ENCODE results near the gene ZNF93.
"Not testable (repeated sequence)": the region's sequence is repeated elsewhere in the genome, so short reads cannot be mapped to it uniquely, and the experiment has no call there.

Gene ZNF93

DNA sequence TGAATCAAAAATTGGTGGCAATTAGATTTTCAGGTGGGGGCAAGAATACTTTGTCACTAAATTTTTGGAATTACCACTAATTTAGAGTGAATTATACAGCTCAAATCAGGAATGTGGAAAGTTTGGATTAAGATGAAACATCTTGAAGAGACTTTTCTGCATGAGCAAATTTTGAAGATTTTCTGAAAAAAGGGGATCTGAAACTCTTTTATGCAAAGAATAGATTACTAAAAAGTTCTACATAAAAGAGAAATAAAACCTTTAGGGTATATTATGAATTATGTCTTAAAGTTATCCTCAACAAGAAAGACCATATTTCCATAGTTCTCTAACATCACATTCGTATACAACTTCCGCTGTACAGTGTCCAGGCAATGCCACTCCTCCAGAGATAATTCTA lies 36.7 kb downstream of the ZNF93 start:
- no peak for DNase-seq

DNA sequence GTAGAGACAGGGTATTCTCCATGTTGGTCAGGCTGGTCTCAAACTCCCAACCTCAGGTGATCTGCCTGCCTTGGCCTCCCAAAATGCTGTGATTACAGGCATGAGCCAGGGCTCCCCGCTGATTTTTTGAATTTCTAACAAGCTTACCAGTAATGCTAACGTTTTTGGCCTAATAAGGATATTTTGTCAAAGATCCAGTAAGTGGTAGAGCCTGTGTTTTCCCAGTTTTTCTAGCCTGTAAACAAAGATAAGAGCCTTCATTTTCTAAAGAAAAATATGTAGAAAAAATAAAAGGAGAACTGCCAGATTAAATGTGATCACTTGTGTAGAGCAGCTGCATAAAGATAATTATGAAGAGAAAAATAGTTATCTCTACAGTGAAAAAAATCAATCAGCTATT lies 37.7 kb downstream of the ZNF93 start:
- no peak for DNase-seq

DNA sequence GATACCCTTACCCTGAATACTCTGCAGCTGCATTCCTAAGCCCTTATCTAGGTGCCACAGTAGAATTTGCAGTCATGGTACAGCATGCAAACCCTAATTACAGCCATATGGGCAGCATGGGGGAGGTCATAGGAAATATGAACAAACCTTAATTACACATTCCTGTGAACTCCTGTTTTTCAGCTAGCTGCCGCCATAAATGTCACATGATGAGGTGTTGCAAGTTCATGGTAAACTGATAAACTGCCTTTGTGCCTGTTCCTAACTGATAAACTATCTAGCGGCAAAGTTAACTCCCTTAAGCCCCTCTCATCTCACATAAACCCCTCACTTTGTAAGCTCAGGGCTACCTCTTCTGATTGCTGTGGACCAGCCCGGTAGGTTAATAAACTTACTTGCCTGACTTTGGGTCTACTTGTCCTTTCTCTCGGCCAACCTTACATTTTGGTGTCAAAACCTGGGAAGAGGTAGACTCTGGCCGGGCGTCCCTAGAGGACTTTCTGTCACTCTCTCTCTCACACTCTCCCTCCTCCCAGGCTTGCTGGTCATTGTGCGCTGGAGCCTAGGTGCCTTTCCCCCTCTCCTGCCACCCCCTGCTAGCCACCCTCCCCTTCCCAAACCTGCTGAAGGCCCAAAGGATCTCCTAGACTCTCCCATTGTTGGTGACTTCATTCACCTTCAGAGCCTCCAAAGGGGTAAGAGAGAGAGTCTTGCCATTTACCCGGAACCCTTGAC lies 43.3 kb downstream of the ZNF93 start:
- DNase-seq: no peak

DNA sequence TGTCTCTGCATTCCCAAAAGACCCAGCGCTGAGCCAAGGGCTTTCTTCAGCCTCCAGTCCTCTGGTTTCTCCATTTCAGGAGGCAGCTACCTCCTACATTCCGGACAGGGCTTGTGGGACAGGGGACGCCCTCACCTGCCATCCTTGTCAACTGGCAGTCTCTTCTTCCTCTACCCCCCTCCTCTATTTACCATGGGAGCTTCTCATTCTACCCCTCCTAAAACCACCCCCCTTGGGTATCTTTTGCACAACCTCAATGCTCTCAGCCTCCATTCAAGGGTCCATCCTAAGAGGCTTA lies 43.8 kb downstream of the ZNF93 start:
- DNase-seq: no peak

DNA sequence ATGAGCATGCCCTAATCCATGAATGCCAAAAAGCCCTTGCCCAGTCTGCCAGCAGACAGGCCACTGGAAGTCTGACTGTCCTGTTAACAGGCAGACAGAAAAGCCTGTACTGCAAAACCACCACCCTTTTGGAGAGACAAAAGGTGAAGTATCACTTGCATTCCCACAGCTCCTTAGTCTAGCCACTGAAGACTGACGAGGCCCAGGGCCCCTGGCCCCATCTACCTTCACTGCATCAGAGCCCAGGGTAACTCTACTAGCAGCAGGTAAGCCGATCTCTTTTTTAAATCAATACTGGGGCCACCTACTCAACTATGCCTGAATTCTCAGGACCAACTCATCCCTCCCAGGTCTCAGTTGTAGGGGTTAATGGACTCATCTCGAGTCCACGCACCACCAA lies 45.5 kb downstream of the ZNF93 start:
- DNase-seq: no peak

DNA sequence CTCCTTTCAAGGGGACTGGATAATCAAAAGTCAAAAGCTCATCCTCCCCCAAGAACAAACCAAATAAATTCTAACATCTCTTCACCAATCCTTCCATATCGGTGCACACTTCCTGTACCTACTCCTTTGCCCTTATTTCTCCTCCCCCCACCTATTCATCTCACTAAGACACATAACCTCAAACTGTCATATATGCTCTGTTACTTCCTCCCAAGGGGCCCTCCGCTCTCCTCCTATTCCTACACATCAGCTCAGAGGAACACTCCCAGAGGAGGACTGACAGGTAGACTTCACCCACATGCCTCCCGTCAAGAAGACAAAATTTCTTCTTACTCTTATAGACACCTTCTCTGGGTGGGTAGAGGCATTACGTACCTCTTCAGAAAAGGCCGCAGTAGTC lies 48.1 kb downstream of the ZNF93 start:
- DNase-seq: no peak

DNA sequence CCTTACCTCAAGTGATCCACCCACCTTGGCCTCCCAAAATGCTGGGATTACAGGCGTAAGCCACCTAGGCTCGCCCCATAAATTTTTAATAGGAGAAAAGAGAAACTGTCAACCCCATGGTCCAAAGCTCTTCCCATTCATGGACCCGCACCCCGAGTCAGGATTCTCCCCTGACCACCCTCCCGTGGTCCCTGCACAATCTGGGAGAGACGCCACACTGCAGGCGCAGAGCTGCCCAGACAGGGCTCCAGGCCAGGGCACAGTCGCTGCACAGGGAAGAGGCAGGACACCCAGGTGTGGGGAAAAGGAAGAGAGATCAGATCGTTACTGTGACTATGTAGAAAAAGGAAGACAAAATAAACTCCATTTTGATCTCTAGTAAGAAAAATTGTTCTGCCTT lies 54.5 kb downstream of the ZNF93 start:
- DNase-seq: no peak

DNA sequence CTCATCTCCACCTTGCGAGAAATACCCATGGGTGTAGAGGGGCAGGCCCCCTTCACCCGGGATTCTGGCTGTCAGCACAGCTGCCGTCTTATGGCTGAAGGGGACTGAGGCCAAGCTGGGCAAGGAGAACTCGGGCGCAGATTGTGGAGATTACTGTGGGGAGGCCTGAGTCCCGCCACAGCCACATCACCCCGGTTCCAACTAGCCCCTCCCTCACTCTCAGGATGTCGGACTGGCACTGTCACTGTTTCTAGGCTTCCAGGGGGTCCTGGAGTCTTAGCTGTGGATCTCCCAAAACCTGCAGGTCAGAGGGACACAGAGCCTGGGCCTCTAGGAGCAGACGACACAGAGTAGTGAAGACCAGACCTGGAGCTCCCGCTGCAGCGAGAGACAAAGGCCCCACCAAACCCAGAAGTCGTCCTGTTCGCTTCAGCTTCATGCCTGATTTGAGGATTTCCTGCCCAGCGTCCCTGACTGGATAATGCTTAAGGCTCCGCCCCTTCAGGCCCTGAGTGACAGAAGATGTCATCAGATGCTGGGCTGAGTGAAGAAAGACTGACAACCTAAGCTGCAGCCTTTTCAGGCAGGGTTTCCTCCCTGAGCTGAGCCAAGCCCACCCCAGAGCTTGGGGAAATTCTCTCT lies 55.8 kb downstream of the ZNF93 start:
- DNase-seq: peak in 5 of 51 donors; percentile 1 to 8 (median 2)

DNA sequence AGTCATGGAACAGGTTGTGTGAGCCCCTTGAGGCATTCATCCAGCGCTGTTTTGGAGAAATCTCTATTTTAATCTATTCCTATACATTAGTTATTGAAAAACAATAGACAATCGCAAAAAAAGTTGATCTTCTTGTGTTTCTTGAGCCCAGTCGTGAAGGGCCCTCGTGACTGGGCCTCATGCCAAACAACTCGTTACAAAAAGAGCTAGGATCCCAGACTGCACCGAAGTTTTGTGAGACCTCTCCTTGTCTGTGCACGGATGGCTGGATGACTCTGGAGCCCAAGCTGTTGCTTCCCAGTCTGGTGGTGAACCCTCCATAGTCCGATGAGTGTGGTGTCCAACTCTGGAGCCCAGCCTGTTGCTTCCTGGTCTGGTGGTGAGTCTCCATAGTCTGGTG lies 57.0 kb downstream of the ZNF93 start:
- DNase-seq: not testable (repeated sequence)

DNA sequence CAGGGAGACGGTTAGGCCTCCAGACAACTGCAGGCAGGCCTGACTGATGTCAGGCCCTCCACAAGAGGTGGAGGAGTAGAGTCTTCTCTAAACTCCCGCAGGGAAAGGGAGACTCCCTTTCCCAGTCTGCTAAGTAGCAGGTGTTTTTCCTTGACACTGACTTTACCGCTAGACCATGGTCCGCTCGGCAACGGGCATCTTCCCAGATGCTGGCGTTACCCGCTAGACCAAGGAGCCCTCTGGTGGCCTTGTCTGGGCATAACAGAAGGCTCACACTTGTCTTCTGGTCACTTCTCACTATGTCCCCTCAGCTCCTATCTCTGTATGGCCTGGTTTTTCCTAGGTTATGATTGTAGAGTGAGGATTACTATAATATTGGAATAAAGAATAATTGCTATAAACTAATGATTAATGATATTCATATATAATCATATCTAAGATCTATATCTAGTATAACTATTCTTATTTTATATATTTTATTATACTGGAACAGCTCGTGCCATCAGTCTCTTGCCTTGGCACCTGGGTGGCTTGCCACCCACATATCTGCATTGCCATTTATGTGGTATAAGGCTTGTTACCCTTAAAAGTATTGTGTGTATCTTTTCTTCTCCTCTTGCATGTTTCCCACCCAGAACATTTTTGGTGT lies 58.5 kb downstream of the ZNF93 start:
- peak in 45 of 51 donors; percentile 1 to 80 (median 52) for DNase-seq

DNA sequence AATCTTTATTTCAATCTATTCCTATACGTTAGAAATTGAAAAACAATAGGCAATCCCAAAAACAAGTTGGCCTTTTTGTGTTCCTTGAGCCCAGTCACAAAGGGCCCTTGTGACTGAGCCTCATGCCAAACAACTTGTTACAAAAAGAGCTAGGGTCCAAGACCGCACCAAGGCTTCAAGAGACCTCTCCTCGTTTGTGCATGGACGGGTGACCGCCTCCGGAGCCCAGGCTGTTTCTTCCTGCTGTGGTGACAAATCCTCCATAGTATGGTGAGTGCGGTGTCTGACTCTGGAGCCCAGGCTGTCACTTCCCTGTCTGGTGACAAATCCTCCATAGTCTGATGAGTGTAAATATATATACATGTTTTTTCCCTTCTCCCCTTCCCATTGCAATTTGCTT lies 63.7 kb downstream of the ZNF93 start:
- DNase-seq: no peak

DNA sequence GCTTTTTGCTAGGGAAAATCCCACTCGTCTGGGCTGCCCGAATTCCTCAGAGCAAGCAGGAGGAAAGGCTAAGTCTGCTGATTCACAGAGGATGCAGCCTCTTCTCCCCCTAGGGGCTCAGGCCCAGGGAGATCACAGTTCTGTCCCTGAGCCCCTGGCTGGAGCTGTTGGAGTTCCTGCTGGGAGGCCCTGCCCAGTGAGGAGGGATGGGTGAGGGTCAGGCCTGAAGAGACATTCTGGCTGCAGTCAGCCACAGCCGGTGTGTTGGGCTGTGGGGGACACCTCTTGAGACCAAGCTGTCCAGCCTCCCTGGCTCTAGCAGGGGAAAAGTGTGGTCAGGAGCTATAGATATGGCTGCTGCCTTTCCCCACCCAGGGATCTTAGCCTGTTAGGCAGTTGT lies 65.4 kb downstream of the ZNF93 start:
- not testable (repeated sequence) for DNase-seq

DNA sequence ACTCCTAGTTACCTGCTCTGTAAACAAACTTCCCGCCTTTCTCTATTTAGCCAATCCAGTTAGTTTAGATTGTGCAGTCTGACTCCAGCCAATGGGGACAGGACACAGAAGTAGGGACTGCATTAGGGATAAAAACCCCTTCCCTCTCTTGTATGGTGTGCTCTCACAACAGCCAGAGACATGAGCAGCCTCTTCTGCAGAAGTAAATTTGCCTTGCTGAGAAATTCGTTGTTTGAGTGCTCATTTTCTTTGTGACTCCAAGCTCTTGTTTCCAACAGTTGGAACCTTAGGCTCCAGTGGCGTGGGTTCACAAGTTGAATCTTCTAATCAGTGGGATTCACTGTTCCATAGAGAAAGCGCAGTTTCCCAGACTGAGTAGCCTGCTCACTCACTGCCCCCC lies 66.1 kb downstream of the ZNF93 start:
- no peak for DNase-seq

Data from hypothalamus (tissue), 51 donors.